Natural killer cell (primary cell): ENCODE measurements around the gene RSPH9. TPM values are rescaled to one million over a fixed set of nuclear protein-coding genes. Genes with fewer than 3 reads are reported as not detected.

Experiments
- ATAC-seq, 3 donors: fragments of 150-1000 bp in 2 of 3; fragments of 200-7000 bp in 1 of 3; cut with Tn5 transposase; 1 replicate in 1 of 3; 2 replicates in 2 of 3; pipeline ENCODE4 v1.10.0; 2021; ENCODE audit warnings: mild to moderate bottlenecking in 2 of 3, moderate library complexity in 2 of 3
- DNase-seq, 2 donors: peaks; one replicate each; pipeline versions ENCODE4 v3.0.0 to v3.0.0-alpha.2; 2013 to 2021; ENCODE audit warnings: mixed read lengths in 1 of 2
- H3K27ac ChIP-seq: one replicate; pipeline ENCODE4 v1.5.1; 2013; ENCODE audit warnings: mild to moderate bottlenecking, low read length
- H3K27me3 ChIP-seq: one replicate; pipeline ENCODE4 v1.6.1; 2013; ENCODE audit warnings: low read length; ENCODE audit not compliant: control insufficient read depth, insufficient read depth
- H3K36me3 ChIP-seq: one replicate; pipeline ENCODE4 v1.6.1; 2013; ENCODE audit warnings: low read length; ENCODE audit not compliant: control insufficient read depth, insufficient read depth
- H3K4me1 ChIP-seq: one replicate; pipeline ENCODE4 v1.6.1; 2013; ENCODE audit warnings: low read length; ENCODE audit not compliant: control insufficient read depth, insufficient read depth
- H3K4me3 ChIP-seq: one replicate; pipeline ENCODE4 v1.5.1; 2013; ENCODE audit warnings: low read length
- H3K9me3 ChIP-seq: one replicate; pipeline ENCODE4 v1.6.1; 2013; ENCODE audit warnings: low read length; ENCODE audit not compliant: control insufficient read depth, insufficient read depth
- H3K27ac Mint-ChIP-seq, 2 donors: one replicate each; pipeline ENCODE4 v1.8.0; 2022; ENCODE audit warnings: mild to moderate bottlenecking in 2 of 2, mixed read lengths in 2 of 2, moderate library complexity in 1 of 2
- H3K27me3 Mint-ChIP-seq, 2 donors: one replicate each; pipeline ENCODE4 v1.8.0; 2022; ENCODE audit warnings: low read depth in 2 of 2, mixed read lengths in 2 of 2
- H3K36me3 Mint-ChIP-seq: one replicate; pipeline ENCODE4 v1.8.0; 2022; ENCODE audit warnings: mixed read lengths
- H3K4me1 Mint-ChIP-seq, 2 donors: one replicate each; pipeline ENCODE4 v1.8.0; 2022; ENCODE audit warnings: mixed read lengths in 2 of 2
- H3K4me3 Mint-ChIP-seq: one replicate; pipeline ENCODE4 v1.8.0; 2022; ENCODE audit warnings: mild to moderate bottlenecking, moderate library complexity, mixed read lengths
- H3K9me3 Mint-ChIP-seq, 2 donors: one replicate each; pipeline ENCODE4 v1.8.0; 2022; ENCODE audit warnings: mixed read lengths in 2 of 2
- CTCF ChIP-seq: fragments of 200-600 bp; IDR thresholded peaks from one replicate; pipeline ENCODE4 v1.8.0; 2022; ENCODE audit warnings: antibody characterized with exemption
- WGBS: methylation state at CpG from one replicate; pipeline ENCODE4 v1.1.7; 2013; ENCODE audit warnings: missing lambda C conversion rate; ENCODE audit not compliant: insufficient coverage; 5-methylcytosine and 5-hydroxymethylcytosine counted together
- intact Hi-C: fragments of 100-400 bp; cut with micrococcal nuclease; formaldehyde crosslinking; loops from one replicate; pipeline ENCODE4 v1.14.2; 2022
- total RNA-seq, 4 donors: library from RNA; stranded (reverse); fragments of 120-200 nt in 1 of 4; gene quantifications; one replicate each; pipeline versions ENCODE4 v1.2.3 to v1.2.4, GENCODE V29; 2013 to 2022

Gene RSPH9
- total RNA-seq, 3 donors from 2014 or later (not counting 1 experiment from before 2014, with no cell fraction given) = 0.23 TPM; not detected in 2

- Histone ChIP-seq H3K4me1 (peaks cover 3% of the 10 kb centered on the region), H3K27ac (no peak overlapping the region), H3K4me3 (no peak overlapping the region), H3K27me3 (no peaks in the 10 kb centered on the region), H3K36me3 (peaks cover 47% of the 10 kb centered on the region), H3K9me3 (no peaks in the 10 kb centered on the region)
- no peak for DNase-seq
- Mint-ChIP-seq H3K36me3 (peaks cover 19% of the 10 kb centered on the region), H3K27ac (no peak overlapping the region), H3K4me3 (no peak overlapping the region), H3K9me3 (no peaks in the 10 kb centered on the region), H3K27me3 (no peaks in the 10 kb centered on the region), H3K4me1 (peaks cover 4 to 5% of the 10 kb centered on the region in 2 donors)
- no peak for ATAC-seq
- WGBS = 100% methylated on average over 1 of the region's 2 CpGs
- no peak for TF ChIP-seq CTCF
- intact Hi-C loops = no loop called here
Measured at GRCh38 chr6:43606019-43606418, 38.8 kb upstream of the RSPH9 start.

- Mint-ChIP-seq H3K4me1 (peaks cover 4 to 5% of the 10 kb centered on the region in 2 donors), H3K36me3 (peaks cover 12% of the 10 kb centered on the region), H3K27me3 (no peaks in the 10 kb centered on the region), H3K4me3 (no peak overlapping the region), H3K27ac (no peak overlapping the region), H3K9me3 (no peaks in the 10 kb centered on the region)
- H3K4me3 ChIP-seq = no peak overlapping the region
- DNase-seq = peak; percentile 37 to 80
- no peak overlapping the region for H3K27ac ChIP-seq
- H3K36me3 ChIP-seq = peaks cover 40% of the 10 kb centered on the region
- 13% methylated on average over 5 of the region's 5 CpGs for WGBS
- intact Hi-C loops = loop anchor here (1.0 kb wide), 1 partner anchor 471 kb away; no protein-coding TSS in a partner anchor
- ATAC-seq = peak in 2 of 3 donors; percentile 35 to 70
- peak; percentile 82 for TF ChIP-seq CTCF
- no peaks in the 10 kb centered on the region for H3K27me3 ChIP-seq
- H3K4me1 ChIP-seq = peaks cover 3% of the 10 kb centered on the region
- H3K9me3 ChIP-seq = no peaks in the 10 kb centered on the region
Measured at GRCh38 chr6:43608310-43608763, 36.5 kb upstream of the RSPH9 start.

- 75% methylated on average over 1 of the region's 1 CpG for WGBS
- no peaks in the 10 kb centered on the region for H3K27me3 Mint-ChIP-seq
- Histone ChIP-seq H3K27me3 (no peaks in the 10 kb centered on the region), H3K4me1 (peaks cover 3% of the 10 kb centered on the region), H3K27ac (no peak overlapping the region), H3K36me3 (peaks cover 42% of the 10 kb centered on the region), H3K4me3 (no peak overlapping the region), H3K9me3 (no peaks in the 10 kb centered on the region)
- peaks cover 12% of the 10 kb centered on the region for H3K36me3 Mint-ChIP-seq
- H3K4me1 Mint-ChIP-seq = peaks cover 5 to 8% of the 10 kb centered on the region in 2 donors
- no peak for TF ChIP-seq CTCF
- intact Hi-C loops = loop anchor here (1.0 kb wide), 1 partner anchor 470 kb away; no protein-coding TSS in a partner anchor
- no peak for ATAC-seq
- H3K9me3 Mint-ChIP-seq = no peaks in the 10 kb centered on the region
- no peak overlapping the region for H3K4me3 Mint-ChIP-seq
- H3K27ac Mint-ChIP-seq = peak overlapping the region in 1 of 2 donors; percentile 15
- DNase-seq = no peak
Measured at GRCh38 chr6:43608807-43609206, 36.0 kb upstream of the RSPH9 start.

GRCh38 chr6:43609402-43609801 is 35.4 kb upstream of the RSPH9 start:
- TF ChIP-seq CTCF = no peak
- no peak overlapping the region for H3K4me3 Mint-ChIP-seq
- H3K27me3 Mint-ChIP-seq = no peaks in the 10 kb centered on the region
- peaks cover 5 to 10% of the 10 kb centered on the region in 2 donors for H3K4me1 Mint-ChIP-seq
- Histone ChIP-seq H3K27me3 (no peaks in the 10 kb centered on the region), H3K9me3 (no peaks in the 10 kb centered on the region), H3K4me1 (peaks cover 3% of the 10 kb centered on the region), H3K4me3 (no peak overlapping the region), H3K36me3 (peaks cover 42% of the 10 kb centered on the region), H3K27ac (no peak overlapping the region)
- DNase-seq (no peak), ATAC-seq (no peak)
- H3K36me3 Mint-ChIP-seq = peaks cover 12% of the 10 kb centered on the region
- intact Hi-C loops = no loop called here
- no peaks in the 10 kb centered on the region for H3K9me3 Mint-ChIP-seq
- WGBS = 100% methylated on average over 1 of the region's 1 CpG
- H3K27ac Mint-ChIP-seq = peak overlapping the region in 1 of 2 donors; percentile 15
